Left colon (tissue), 2 donors: ENCODE data around the gene CYSLTR2. TPM values are rescaled to one million over a fixed set of nuclear protein-coding genes. Genes with fewer than 3 reads are reported as not detected.
"Not testable (repeated sequence)": the region's sequence is repeated elsewhere in the genome, so short reads cannot be mapped to it uniquely, and the experiment has no call there.

Experiments used
- ATAC-seq: fragments of 200-7000 bp; cut with Tn5 transposase; one replicate; pipeline ENCODE4 v1.9.1; 2020; ENCODE audit warnings: mild to moderate bottlenecking, moderate library complexity
- DNase-seq, 2 donors: peaks; one replicate each; pipeline ENCODE4 v3.0.0-alpha.2; 2020
- intact Hi-C, 2 donors: fragments of 100-400 bp; cut with DNase I in 1 of 2; cut with micrococcal nuclease in 1 of 2; formaldehyde crosslinking; loops; one replicate each; pipeline versions ENCODE4 v1.11.2 to v1.14.0; 2022; cut with DNase I, micrococcal nuclease
- total RNA-seq, 2 donors: library from RNA; stranded (reverse); fragmentation: NEBNext Ultra II Directional; extraction: Animal tissue kit (Norgen Biotek cat#: 25700); gene quantifications; one replicate each; pipeline ENCODE4 v1.2.1, GENCODE V29; 2021
- donor health status: DM: no; HTN: no; CAD: no.
- donor health status: DM: yes; HTN: yes; CAD: no.

Gene CYSLTR2
- total RNA-seq, 2 donors from 2014 or later, result 0.27 to 0.36 TPM

DNA sequence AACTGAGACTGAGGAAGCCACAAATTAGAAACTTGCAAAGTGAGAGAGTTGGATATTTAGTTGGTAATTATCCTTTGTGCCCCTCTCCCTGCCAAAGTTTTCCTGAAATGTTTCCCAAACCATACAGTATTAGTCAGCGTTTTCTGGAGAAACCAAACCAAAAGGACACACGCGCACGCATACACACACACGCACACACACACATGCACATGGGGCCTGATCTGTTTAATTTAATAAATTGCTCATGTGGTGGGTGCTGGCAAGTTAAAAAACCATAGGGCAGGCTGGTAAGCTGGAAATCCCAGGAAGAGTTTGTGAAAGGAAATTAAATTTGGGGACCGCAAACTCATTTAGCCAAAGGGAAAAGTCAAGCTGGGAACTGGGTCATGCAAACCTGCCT lies 11.7 kb upstream of the CYSLTR2 start:
- no peak for DNase-seq
- no peak for ATAC-seq
- intact Hi-C loops, result no loop called here

DNA sequence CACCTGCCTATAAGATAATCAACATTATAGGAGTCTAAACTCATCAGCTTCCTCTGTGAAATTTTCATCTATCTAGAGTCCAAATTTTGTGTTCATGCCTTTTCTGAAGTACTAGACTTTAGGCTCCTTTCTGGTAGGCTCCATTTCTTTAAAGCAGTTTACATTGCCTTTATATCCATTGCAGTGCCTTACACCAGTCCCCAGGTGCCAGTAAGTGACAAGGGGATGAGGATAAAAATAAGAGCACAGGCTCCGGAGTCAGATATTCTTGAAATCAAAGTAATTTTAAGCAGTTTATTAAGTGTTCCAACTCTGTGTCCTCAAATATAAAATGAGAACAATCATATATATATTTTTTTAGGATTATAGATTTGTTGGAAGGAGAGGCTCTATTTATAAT lies 10.6 kb upstream of the CYSLTR2 start:
- ATAC-seq, result no peak
- intact Hi-C loops, result no loop called here
- DNase-seq, result no peak

DNA sequence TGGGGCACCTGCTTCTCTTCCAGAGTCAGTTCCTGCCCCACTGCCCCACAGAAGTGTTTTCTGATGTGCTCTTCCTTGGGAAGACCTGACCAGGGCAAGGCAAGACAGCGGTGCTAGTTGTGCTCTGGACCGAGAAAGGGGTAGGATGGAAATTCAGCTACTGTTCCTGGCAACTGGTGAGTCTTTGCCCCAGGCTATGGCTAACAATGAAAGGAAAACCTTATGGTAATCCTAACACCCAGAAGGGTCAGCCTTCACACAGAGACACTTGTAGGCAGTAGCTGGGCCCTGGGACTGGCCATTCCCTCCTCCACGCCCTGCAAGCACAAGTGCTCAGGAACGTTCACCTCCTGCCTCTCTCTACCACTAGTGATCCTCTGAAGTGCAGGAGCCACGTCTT lies 9.6 kb upstream of the CYSLTR2 start:
- ATAC-seq (no peak), DNase-seq (no peak)
- intact Hi-C loops, result no loop called here

DNA sequence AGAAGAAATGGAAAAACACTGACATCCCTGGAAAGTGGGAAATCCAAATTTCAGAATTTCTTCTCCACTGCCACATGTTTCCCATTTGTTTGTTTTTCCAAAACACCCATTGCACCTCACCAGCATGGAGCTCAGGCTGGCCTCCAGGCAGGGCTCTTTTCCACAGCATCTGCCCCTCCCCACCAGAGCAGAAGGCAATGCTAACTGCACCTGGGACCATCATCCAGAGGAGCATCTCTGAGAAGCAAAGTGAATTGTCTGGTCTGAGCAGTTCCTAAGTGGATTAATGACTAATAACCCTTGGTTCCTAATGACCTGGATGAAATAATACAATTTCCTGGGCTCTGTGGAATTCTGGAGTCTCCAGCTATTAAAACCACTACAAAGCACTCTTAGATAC lies 8.8 kb upstream of the CYSLTR2 start:
- DNase-seq (no peak), ATAC-seq (no peak)
- intact Hi-C loops, result no loop called here

DNA sequence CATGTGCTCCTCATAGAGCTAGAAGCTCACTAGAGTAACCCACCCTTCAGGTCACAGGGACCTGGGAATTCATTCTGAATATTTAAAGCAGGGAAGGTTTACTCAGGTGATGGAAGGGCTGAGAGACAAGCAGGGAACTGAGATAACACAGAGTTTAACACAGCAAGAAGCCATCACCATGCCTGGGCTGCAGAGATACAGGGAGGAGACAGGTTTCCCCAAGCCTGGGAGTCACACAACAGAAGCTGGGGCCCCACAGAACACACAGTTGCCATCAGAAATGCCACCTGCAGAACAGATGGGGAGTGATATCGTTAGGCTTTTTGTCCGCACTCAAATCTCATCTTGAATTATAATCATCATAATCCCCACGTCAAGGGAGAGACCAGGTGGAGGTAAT lies 7.9 kb upstream of the CYSLTR2 start:
- intact Hi-C loops, result no loop called here
- ATAC-seq, result no peak
- DNase-seq, result no peak

DNA sequence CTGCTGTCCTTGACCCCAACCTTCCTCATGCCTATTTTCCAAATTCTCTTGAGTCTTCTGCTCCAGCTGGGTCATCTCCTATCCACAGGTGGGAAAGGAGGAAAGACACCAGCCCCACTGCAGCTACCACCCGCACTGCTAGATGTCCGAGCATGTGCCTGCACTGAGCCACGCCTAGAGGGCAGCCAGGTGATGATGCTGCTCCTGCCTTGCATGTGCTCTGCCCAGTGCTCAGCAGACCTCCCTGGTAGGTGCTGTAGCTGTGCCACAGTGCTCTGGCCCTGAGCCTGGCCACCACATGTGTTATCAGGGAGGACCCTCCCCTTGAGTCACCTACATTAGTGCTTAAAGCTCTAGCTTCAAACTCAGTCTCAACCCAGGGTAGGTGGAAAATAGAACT lies 6.9 kb upstream of the CYSLTR2 start:
- no peak for ATAC-seq

DNA sequence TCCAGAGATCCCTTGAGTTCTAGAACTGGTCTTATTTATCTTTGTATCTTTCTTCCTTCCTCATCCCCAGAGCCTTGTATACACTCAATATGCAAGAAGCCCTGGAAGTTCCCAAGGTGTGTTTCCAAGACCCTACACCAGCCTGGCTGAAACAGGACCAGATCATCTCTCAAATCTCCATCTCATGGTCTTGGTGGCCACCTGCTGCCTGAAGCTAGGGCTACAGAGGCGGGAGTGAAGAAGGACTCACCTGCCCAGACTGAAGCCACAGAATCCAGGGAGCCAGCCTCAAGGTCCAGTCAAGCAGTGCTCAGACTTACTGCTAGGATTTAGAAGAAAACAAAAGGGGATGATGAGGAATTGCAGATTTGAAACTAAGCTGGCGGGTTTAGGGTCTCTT lies 6.1 kb upstream of the CYSLTR2 start:
- DNase-seq (peak in 1 of 2 donors; percentile 22), ATAC-seq (peak; percentile 89)
- intact Hi-C loops, result no loop called here

More for the DNA sequence above, 6.9 kb upstream of the CYSLTR2 start:
- DNase-seq, result no peak
- intact Hi-C loops, result no loop called here

DNA sequence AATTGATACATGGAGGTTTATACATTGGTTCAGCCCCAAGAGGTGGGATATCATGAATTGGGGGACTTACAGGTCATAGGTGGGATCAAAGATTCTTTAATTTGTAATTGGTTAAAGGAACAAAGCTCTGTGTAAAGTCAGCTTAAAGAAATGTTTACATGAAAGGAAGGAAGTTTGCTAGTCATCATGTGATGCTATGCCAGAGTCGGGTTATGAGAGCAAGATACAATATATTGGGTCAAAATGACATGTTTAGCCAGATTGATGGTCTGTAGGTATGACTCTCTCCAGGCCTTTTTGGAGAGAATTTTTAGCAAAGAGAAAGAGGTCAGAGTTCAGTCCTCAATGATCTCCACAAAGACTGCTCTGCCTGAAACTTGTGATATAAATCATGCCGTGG lies 5.3 kb upstream of the CYSLTR2 start:
- no peak for ATAC-seq
- DNase-seq, result no peak
- intact Hi-C loops, result no loop called here

DNA sequence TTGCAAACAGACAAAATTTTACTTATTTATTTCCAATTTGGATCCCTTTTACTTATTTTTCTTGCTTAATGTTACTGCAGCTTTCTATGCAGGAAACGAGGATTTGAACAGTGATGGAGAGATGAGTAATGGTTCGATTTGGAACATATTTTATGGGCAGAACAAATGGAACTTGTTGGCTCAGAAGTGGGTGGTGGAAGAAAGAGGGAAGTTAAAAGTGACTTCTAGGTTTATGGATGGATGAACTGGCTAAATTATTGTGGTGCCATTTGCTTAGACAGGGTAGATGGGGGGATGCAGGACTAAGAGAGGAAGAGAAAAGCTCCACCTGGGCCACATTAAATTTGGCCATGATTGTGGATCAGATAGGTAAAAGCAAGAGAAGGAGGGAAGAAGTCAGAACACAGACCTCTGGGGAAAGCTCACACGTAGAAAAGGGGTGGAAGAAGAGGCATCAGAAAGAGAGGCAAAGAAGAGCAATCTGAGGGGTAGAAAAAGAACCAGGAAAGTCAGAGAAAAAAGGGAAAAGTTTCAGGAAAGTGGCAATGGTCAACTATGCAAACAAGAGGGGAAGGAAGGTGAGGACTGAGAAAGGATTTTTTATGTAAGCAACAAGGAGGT lies 768 bp upstream of the CYSLTR2 start:
- DNase-seq (no peak), ATAC-seq (no peak)
- intact Hi-C loops, result no loop called here

DNA sequence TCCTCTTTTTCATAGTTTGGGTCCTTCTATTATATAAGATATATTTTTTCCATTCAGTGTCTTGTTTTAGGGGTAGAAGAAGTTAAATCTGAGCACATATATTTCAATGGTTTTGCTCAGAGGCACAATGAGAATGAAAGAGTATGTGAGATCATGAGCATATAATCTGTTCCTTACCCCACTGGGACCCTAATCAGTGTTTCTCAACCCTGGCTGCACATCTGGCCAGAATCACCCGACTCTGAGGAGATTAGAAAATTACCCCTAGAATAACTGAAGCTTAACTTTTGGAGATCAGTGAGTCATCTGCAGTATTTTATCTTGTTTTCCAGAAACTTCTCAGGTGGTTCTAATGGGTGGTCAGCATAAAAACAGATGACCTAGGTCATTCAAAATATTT lies 782 bp downstream of the CYSLTR2 start:
- ATAC-seq (no peak), DNase-seq (no peak)
- intact Hi-C loops, result no loop called here

DNA sequence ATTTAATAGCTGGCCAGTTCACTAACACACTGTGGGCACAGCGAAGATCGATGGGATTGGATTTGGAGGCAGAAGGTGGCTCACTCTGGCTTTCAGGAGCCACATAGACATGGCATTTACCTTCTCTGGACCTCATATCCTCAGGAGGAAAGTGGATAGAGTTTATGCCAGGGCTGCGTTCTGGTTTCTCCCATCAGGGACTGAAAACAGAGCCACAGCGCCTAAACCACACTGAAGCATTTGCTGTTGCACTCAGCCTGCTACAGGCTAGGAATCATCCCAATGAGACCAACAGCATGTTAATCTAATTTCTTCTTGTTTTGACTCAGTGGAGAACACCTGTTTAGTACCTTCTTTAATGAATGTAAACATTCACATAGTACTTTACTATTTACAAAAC lies 1.6 kb downstream of the CYSLTR2 start:
- intact Hi-C loops, result no loop called here
- ATAC-seq (no peak), DNase-seq (no peak)

DNA sequence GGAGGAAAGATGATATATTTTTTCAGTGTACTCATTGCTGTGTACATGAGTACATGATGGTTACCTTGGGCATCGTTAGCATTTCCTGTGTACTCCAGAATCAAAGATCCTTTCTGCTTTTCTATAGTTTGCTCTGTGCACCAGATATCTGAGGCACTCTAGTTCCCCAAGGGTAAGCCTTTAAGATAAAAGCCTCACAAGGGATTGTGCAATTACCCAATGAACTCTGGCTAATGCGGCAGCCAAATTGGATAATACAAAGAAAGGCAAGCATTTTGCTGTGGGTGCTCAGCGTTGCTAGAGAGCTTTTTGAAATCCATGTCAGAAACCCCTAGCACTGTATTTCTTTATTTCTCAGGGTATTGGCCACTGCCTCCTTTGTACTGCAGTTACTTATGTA lies 2.9 kb downstream of the CYSLTR2 start:
- DNase-seq (no peak), ATAC-seq (no peak)
- intact Hi-C loops, result no loop called here

DNA sequence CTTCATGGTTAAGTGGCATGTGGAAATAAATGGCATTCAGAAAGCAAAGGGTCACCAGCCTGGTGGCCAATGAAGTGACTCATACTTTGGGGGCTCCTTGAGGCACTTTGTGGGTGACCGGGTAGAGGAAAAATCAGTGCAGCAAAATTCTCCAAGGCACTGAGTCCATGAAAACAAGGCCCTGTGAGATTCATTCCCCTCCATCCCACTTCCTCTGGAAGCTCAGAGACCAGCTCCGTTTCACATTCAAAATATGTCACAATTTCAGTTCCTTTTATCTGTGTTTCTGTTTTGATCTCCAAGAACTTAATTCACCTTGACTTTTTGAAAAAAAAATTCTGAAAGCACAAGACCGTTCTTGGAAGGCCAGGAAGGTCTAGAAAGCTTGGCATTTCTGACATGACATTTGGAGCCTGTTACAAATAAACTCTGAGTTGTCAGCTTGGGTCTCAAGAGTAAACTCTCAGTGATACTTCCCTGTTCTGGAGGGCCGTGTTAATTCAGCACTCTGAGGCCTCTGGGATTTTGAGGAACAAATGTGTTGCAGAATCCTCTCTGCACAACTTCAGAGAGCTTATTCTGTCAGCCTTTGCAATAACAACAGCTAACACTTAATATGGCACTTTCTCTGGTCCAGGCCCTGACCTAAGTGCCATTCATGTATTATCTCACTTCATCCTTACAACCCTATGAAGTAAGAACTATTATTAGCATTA lies 6.8 kb downstream of the CYSLTR2 start:
- ATAC-seq, result no peak
- intact Hi-C loops, result no loop called here
- DNase-seq, result no peak

DNA sequence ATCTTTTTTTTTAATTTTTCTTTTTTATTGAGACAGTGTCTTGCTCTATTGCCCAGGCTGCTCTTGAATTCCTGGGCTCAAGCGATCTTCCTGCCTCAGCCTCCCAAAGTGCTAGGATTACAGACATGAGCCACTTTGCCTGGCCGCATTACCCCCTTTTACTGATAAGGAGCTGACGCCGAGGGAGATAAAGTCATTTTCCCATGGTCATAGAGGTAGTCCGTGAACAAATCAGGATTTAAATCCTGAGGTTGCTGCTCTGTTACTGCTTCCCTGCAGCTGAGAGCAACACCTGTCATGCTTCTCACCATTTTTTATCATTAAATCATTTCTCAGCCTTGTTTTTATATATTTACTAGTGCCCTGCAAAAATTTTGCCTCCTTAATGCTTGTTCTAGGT lies 7.4 kb downstream of the CYSLTR2 start:
- DNase-seq (no peak), ATAC-seq (no peak)
- intact Hi-C loops, result no loop called here

DNA sequence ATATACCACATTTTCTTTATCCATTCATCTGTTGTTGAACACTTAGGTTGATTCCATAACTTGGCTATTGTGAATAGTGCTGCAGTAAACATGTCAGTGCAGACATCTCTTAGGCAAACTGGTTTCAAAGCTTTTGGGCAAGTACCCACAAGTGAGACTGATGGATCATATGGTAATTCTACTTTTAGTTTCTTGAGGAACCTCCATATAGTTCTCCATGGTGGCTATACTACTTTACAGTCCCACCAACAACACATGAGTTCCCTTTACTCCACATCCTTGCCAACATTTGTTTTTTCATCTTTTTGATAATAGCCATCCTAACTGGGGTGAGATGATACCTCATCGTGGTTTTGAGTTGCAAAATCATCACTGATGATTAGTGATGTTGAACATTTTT lies 8.5 kb downstream of the CYSLTR2 start:
- intact Hi-C loops, result no loop called here
- DNase-seq (no peak), ATAC-seq (no peak)

DNA sequence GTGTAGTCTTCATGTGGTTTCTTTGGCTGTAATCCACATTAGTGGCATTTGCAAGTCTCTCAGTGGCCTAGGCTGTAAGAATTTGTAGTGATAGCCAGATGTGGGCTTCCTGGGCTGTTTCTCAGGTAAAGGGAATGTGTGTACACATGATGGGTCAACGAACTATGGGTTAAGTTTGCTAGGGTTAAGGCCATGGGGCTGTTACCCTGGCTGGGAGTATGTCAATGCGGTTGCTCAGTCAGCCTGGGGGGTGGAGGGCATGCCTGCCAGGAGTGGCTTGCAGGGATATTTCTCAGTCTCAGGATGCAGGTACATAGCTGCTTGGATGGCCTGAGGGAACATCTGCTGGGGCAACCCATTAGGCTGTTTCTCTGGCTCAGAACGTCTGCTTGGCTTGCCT lies 13.4 kb downstream of the CYSLTR2 start:
- no peak for ATAC-seq
- intact Hi-C loops, result no loop called here

DNA sequence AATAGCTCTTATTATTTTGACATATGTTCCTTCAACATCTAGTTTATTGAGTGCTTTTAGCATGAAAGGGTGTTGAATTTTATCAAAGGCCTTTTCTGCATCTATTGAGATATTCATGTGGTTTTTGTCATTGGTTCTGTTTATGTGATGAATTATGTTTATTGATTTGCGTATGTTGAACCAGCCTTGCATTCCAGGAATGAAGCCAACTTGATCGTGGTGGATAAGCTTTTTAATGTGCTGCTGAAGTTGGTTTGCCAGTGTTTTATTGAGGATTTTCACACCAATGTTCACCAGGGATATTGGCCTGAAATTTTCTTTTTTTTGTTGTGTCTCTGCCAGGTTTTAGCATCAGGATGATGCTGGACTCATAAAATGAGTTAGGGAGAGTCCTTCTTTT lies 17.7 kb downstream of the CYSLTR2 start:
- intact Hi-C loops, DNase-seq, ATAC-seq: not testable (repeated sequence)

More for the DNA sequence above, 13.4 kb downstream of the CYSLTR2 start:
- DNase-seq, result no peak

DNA sequence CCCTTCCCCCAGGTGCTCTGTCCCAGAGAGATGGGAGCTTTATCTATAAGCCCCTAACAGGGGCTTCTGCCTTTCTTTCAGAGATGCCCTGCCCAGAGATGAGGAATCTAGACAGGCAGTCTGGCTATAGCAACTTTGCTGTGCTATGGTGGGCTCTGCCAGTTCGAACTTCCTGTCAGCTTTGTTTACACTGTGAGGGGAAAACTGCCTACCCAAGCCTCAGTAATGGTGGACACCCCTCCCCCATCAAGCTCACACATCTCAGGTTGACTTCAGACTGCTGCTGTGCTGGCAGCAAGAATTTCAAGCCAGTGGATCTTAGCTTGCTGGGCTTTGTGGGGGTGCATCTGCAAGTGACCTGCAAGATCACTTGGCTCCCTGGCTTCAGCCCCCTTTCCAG lies 21.5 kb downstream of the CYSLTR2 start:
- DNase-seq, result no peak
- no peak for ATAC-seq

DNA sequence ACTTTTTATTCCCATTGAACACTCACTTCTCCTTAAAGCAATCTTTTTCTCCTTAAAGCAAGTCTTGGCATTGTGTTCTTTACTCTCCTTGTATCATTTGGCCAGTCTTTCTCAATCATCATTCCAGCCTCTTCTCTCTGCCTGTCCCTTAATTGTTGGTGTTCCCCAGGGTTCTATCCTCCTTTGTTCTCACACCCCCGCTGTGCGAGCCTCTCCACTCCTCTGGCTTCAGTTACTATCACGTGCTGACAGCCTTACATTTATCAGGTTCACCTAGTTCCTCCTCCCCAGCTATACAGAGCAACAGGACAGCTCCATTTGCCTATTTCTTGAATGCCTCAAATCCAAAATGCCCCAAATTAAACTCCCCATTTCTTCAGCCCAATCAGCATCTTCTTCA lies 24.6 kb downstream of the CYSLTR2 start:
- ATAC-seq, result no peak
- no peak for DNase-seq
- intact Hi-C loops, result no loop called here

More for the DNA sequence above, 21.5 kb downstream of the CYSLTR2 start:
- intact Hi-C loops, result no loop called here

DNA sequence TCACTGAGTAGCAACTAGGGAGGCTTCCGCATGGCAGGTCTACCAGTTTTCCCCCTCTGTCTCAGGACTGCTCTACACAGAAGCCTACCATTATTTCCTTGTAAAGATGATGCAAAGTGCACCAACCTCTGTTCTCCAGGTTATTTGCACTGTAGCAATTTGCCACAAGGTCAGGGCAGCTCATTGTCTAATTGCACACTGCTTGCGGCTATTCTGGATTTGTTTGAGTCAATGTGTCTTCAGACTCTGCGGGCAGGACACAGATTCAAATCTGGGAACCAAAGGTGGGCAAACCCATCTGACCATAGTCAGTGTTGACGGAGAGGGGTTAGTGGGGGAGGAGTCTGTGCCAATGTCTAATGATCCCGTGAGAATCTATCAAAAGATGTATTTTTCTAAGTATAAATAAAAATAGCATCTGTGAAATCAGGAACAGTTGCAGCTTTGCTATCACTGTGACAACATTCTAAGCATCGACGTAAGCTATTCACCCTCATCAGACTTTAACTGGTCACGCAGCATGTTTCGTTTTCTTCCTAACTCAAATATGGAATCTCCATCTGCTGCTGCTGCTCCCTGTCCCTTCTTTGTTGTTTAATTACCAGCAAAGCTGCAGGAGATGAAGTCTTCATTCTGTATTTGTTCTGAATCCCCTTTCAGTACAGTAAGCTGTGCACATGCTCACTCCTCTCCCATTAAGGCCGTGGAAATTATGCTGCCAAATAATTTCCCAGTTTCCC lies 26.4 kb downstream of the CYSLTR2 start:
- DNase-seq, result no peak
- ATAC-seq, result no peak
- intact Hi-C loops, result no loop called here
